Measurements from ENCODE around the gene CAB39. TPM values are rescaled to one million over a fixed set of nuclear protein-coding genes. Genes with fewer than 3 reads are reported as not detected.

The CAB39 gene
- total and polyA plus RNA-seq, 8 donors = 9.9 to 41.6 (median 21.0) TPM

- Histone ChIP-seq H3K9me3 (no peaks in the 10 kb centered on the region), H3K36me3 (no peaks in the 10 kb centered on the region), H3K4me1 (peaks cover 0 to 6% (median 6%) of the 10 kb centered on the region in 3 donors), H3K4me3 (no peak overlapping the region), H3K27ac (no peak overlapping the region), H3K27me3 (no peaks in the 10 kb centered on the region)
- FAIRE-seq (no peak), DNase-seq (no peak), ATAC-seq (no peak)
- WGBS, 2 donors = 42 to 49% methylated on average over 13 of the region's 13 CpGs
- TF ChIP-seq CTCF (IDR thresholded peaks at IDR 0.05) = no peak
- intact Hi-C loops (cut with DNase I) = no loop called here
Observed at GRCh38 chr2:230861552-230862255, 149.1 kb downstream of the CAB39 start.

- DNase-seq = no peak
- H3K36me3 ChIP-seq = no peaks in the 10 kb centered on the region
- 85 to 86% methylated on average over 5 of the region's 5 CpGs for WGBS, 2 donors
- no peak for ATAC-seq
- FAIRE-seq = no peak
- peaks cover 0 to 12% (median 9%) of the 10 kb centered on the region in 3 donors for H3K4me1 ChIP-seq
- intact Hi-C loops (cut with DNase I) = no loop called here
- TF ChIP-seq CTCF (IDR thresholded peaks at IDR 0.05) = no peak
- no peak overlapping the region for H3K4me3 ChIP-seq
- H3K27me3 ChIP-seq = no peaks in the 10 kb centered on the region
- H3K9me3 ChIP-seq = no peaks in the 10 kb centered on the region
- H3K27ac ChIP-seq = no peak overlapping the region
Observed at GRCh38 chr2:230862292-230862691, 149.7 kb downstream of the CAB39 start.

GRCh38 chr2:230863031-230863430, 150.4 kb downstream of the CAB39 start:
- intact Hi-C loops (cut with DNase I) = no loop called here
- Histone ChIP-seq H3K4me1 (peaks cover 0 to 14% (median 9%) of the 10 kb centered on the region in 3 donors), H3K27ac (no peak overlapping the region), H3K36me3 (no peaks in the 10 kb centered on the region), H3K4me3 (no peak overlapping the region), H3K9me3 (no peaks in the 10 kb centered on the region), H3K27me3 (no peaks in the 10 kb centered on the region)
- DNase-seq (no peak), ATAC-seq (no peak), FAIRE-seq (no peak)
- WGBS, 2 donors = 71 to 75% methylated on average over 8 of the region's 8 CpGs
- TF ChIP-seq CTCF (IDR thresholded peaks at IDR 0.05) = no peak

- Histone ChIP-seq H3K36me3 (no peaks in the 10 kb centered on the region), H3K4me1 (peaks cover 0 to 14% (median 9%) of the 10 kb centered on the region in 3 donors), H3K27ac (no peak overlapping the region), H3K9me3 (no peaks in the 10 kb centered on the region), H3K27me3 (no peaks in the 10 kb centered on the region), H3K4me3 (no peak overlapping the region)
- WGBS, 2 donors = 70 to 72% methylated on average over 13 of the region's 13 CpGs
- ATAC-seq (no peak), FAIRE-seq (no peak), DNase-seq (no peak)
- intact Hi-C loops (cut with DNase I) = no loop called here
- no peak for TF ChIP-seq CTCF (IDR thresholded peaks at IDR 0.05)
Observed at GRCh38 chr2:230863442-230864121, 150.9 kb downstream of the CAB39 start.

GRCh38 chr2:230864122-230864604, 151.5 kb downstream of the CAB39 start:
- Histone ChIP-seq H3K27ac (no peak overlapping the region), H3K9me3 (no peaks in the 10 kb centered on the region), H3K4me1 (peaks cover 0 to 14% (median 9%) of the 10 kb centered on the region in 3 donors), H3K4me3 (peak overlapping the region in 3 of 4 donors; percentile 80 to 93 (median 86)), H3K27me3 (no peaks in the 10 kb centered on the region), H3K36me3 (no peaks in the 10 kb centered on the region)
- WGBS, 2 donors = 37 to 46% methylated on average over 18 of the region's 18 CpGs
- DNase-seq (peak in 1 of 6 donors; percentile 33), ATAC-seq (no peak), FAIRE-seq (no peak)
- no peak for TF ChIP-seq CTCF (IDR thresholded peaks at IDR 0.05)
- intact Hi-C loops (cut with DNase I) = no loop called here
